Measurements from ENCODE around the gene GBF1.

DNA sequence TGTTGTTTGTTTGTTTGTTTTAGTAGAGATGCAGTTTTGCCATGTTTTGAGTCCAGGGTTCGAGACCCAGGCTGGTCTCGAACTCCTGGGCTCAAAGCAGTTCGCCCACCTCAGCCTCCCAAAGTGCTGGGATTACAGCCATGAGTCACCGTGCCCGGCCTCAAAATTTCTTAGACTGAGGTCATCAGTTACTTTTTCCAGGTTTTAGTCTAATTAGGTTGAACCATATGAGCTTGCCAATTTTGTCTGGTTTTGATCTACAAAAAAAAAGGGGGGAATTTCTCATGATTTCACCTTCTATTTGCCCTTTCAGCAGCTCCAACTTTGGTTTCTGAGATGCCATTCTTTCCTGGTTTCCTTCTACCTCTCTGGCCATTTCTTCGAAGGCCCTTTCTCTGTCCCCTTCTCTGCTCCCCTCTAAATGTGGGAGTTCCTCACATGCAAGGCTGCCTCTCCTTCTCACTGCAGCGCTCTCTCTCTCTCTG is 181.5 kb downstream of the GBF1 start:
- TF ChIP-seq POLR2A (IDR thresholded peaks at IDR 0.05) (no peak), POLR2AphosphoS5 (IDR thresholded peaks at IDR 0.05) (no peak)
- TF ChIP-seq, protein P1, sequence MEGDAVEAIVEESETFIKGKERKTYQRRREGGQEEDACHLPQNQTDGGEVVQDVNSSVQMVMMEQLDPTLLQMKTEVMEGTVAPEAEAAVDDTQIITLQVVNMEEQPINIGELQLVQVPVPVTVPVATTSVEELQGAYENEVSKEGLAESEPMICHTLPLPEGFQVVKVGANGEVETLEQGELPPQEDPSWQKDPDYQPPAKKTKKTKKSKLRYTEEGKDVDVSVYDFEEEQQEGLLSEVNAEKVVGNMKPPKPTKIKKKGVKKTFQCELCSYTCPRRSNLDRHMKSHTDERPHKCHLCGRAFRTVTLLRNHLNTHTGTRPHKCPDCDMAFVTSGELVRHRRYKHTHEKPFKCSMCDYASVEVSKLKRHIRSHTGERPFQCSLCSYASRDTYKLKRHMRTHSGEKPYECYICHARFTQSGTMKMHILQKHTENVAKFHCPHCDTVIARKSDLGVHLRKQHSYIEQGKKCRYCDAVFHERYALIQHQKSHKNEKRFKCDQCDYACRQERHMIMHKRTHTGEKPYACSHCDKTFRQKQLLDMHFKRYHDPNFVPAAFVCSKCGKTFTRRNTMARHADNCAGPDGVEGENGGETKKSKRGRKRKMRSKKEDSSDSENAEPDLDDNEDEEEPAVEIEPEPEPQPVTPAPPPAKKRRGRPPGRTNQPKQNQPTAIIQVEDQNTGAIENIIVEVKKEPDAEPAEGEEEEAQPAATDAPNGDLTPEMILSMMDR (IDR thresholded peaks at IDR 0.05) = no peak

All from gastroesophageal sphincter (tissue), 3 donors.